A549 (cell line): Measurements from ENCODE around the gene EPN2. TPM values are rescaled to one million over a fixed set of nuclear protein-coding genes. Genes with fewer than 3 reads are reported as not detected.
A peak's percentile ranks its signal among the peaks of the same experiment; 100 is the strongest.

Experiments
- ATAC-seq, 2 experiments: fragments of 200-7000 bp in 1 of 2; fragments of >200 bp in 1 of 2; cut with Nextera tagmentation in 1 of 2; cut with Tn5 transposase in 1 of 2; 3 replicates each; pipeline versions ENCODE4 v1.8.0 to v1.9.1; 2018 to 2020; ENCODE audit warnings: mild to moderate bottlenecking in 1 of 2, moderate library complexity in 1 of 2
- CTCF ChIA-PET: fragments of 300-600 bp; sonication (Branson Sonifier 250); formaldehyde crosslinking; extraction: SDS; loops from one replicate; lab custom pipeline; 2021; ENCODE audit warnings: antibody characterized with exemption, inconsistent platforms; lab: Yijun Ruan, JAX
- POLR2A ChIA-PET: fragments of 350-600 bp; formaldehyde crosslinking; extraction: SDS; loops from one replicate; lab custom pipeline; 2021; ENCODE audit warnings: antibody characterized with exemption, inconsistent platforms; lab: Yijun Ruan, JAX
- DNase-seq, 2 experiments: peaks; one replicate each; pipeline versions ENCODE4 v3.0.0 to v3.0.0-alpha.2; 2011 to 2016; ENCODE audit warnings: low read depth in 1 of 2, low spot score in 1 of 2
- FAIRE-seq: peaks from 2 replicates; lab custom pipeline; 2011; peaks lifted over from hg19 to GRCh38; lab: Jason Lieb, UNC
- H3K27ac ChIP-seq, 2 experiments: fragments of >200 bp; sonication (Bioruptor Twin); formaldehyde crosslinking; 3 replicates each; pipeline ENCODE4 v1.5.1; 2016 to 2017
- H3K4me1 ChIP-seq: fragments of >200 bp; sonication (Bioruptor Twin); formaldehyde crosslinking; 3 replicates; pipeline ENCODE4 v1.6.1; 2016
- H3K4me2 ChIP-seq: fragments of >200 bp; sonication (Bioruptor Twin); formaldehyde crosslinking; 3 replicates; pipeline ENCODE4 v1.6.1; 2016
- H3K4me3 ChIP-seq: fragments of >200 bp; sonication (Bioruptor Twin); formaldehyde crosslinking; 3 replicates; pipeline ENCODE4 v1.5.1; 2016
- H3K9me3 ChIP-seq: fragments of >200 bp; sonication (Bioruptor Twin); formaldehyde crosslinking; 3 replicates; pipeline ENCODE4 v1.6.1; 2016
- BCL3 ChIP-seq: fragments of >200 bp; sonication (Bioruptor Twin); formaldehyde crosslinking; IDR thresholded peaks from 3 replicates; pipeline ENCODE4 v1.6.1; 2016
- BHLHE40 ChIP-seq: IDR thresholded peaks from 2 replicates; pipeline ENCODE4 v1.6.1; 2012; ENCODE audit warnings: low read depth, low read length, inconsistent platforms
- CBX2 ChIP-seq: fragments of 200-600 bp; sonication (generic); IDR thresholded peaks from 2 replicates; pipeline ENCODE4 v1.6.1; 2016; ENCODE audit warnings: low read depth, mild to moderate bottlenecking, borderline replicate concordance
- CHD4 ChIP-seq: fragments of 200-600 bp; sonication (generic); IDR thresholded peaks from 2 replicates; pipeline ENCODE4 v1.6.1; 2016; ENCODE audit warnings: antibody characterized with exemption, mild to moderate bottlenecking, borderline replicate concordance
- E2F6 ChIP-seq: IDR thresholded peaks from 2 replicates; pipeline ENCODE4 v1.6.1; 2012; ENCODE audit warnings: low read depth, borderline replicate concordance
- EHF ChIP-seq: fragments of 250-450 bp; sonication (Bioruptor Pico); IDR thresholded peaks from 2 replicates; pipeline ENCODE4 v1.5.0; 2020; ENCODE audit warnings: mild to moderate bottlenecking
- ESRRA ChIP-seq: fragments of 150-350 bp; IDR thresholded peaks from 2 replicates; pipeline ENCODE4 v1.6.1; 2014; ENCODE audit warnings: mild to moderate bottlenecking, low read length, borderline replicate concordance
- FOSL2 ChIP-seq, 2 experiments: fragments of 450-650 bp in 1 of 2; fragments of >200 bp in 1 of 2; sonication (Bioruptor Twin) in 1 of 2; formaldehyde crosslinking; IDR thresholded peaks; 2 replicates each; pipeline versions ENCODE4 v1.5.0 to v1.6.1; 2016 to 2020; ENCODE audit warnings: mild to moderate bottlenecking in 1 of 2, moderate library complexity in 1 of 2
- FOXS1 ChIP-seq: fragments of 250-450 bp; sonication (Bioruptor Pico); IDR thresholded peaks from 2 replicates; pipeline ENCODE4 v1.5.0; 2020; ENCODE audit warnings: mild to moderate bottlenecking, moderate library complexity
- GATA3 ChIP-seq: IDR thresholded peaks from 2 replicates; pipeline ENCODE4 v1.6.1; 2012; ENCODE audit warnings: borderline replicate concordance
- HES2 ChIP-seq: fragments of >200 bp; sonication (Bioruptor Twin); formaldehyde crosslinking; IDR thresholded peaks from 2 replicates; pipeline ENCODE4 v1.6.1; 2016
- JUN ChIP-seq, 2 experiments: fragments of >200 bp; sonication (Bioruptor Twin); formaldehyde crosslinking; IDR thresholded peaks; 2 replicates in 1 of 2; 3 replicates in 1 of 2; pipeline ENCODE4 v1.6.1; 2016 to 2017
- KDM1A ChIP-seq: fragments of 200-600 bp; sonication (generic); IDR thresholded peaks from 2 replicates; pipeline ENCODE4 v1.6.1; 2016; ENCODE audit warnings: low read depth, mild to moderate bottlenecking
- MAFK ChIP-seq: fragments of 450-650 bp; IDR thresholded peaks from 2 replicates; pipeline ENCODE4 v1.6.1; 2014; ENCODE audit not compliant: partially characterized antibody
- MYC ChIP-seq: IDR thresholded peaks from 2 replicates; pipeline ENCODE4 v1.6.1; 2012; ENCODE audit warnings: mild to moderate bottlenecking, inconsistent platforms, low read length, improper control_type of control experiment, borderline replicate concordance
- NR3C1 ChIP-seq: fragments of >200 bp; sonication (Bioruptor Twin); formaldehyde crosslinking; IDR thresholded peaks from 3 replicates; pipeline ENCODE4 v1.6.1; 2017
- POLR2A ChIP-seq: IDR thresholded peaks from 2 replicates; pipeline ENCODE4 v1.6.1; 2012; ENCODE audit warnings: mild to moderate bottlenecking, low read length
- POLR2AphosphoS2 ChIP-seq: conservative IDR thresholded peaks from 2 replicates; pipeline ENCODE4 v1.6.1; 2012; ENCODE audit warnings: low read length, improper control_type of control experiment, inconsistent platforms
- RAD21 ChIP-seq, 2 experiments: fragments of >200 bp in 1 of 2; sonication (Bioruptor Twin) in 1 of 2; formaldehyde crosslinking in 1 of 2; IDR thresholded peaks in 1 of 2; conservative IDR thresholded peaks in 1 of 2; 2 replicates in 1 of 2; 3 replicates in 1 of 2; pipeline ENCODE4 v1.6.1; 2012 to 2018; ENCODE audit warnings: inconsistent platforms in 1 of 2
- RARB ChIP-seq: fragments of 250-450 bp; sonication (Bioruptor Pico); IDR thresholded peaks from 2 replicates; pipeline ENCODE4 v1.8.0; 2021; ENCODE audit warnings: mild to moderate bottlenecking, moderate library complexity
- RCOR1 ChIP-seq: fragments of 150-350 bp; IDR thresholded peaks from 2 replicates; pipeline ENCODE4 v1.6.1; 2014; ENCODE audit warnings: antibody characterized with exemption, low read length, low read depth
- REST ChIP-seq: fragments of 200-600 bp; sonication (generic); IDR thresholded peaks from 2 replicates; pipeline ENCODE4 v1.6.1; 2016; ENCODE audit warnings: antibody characterized with exemption, mild to moderate bottlenecking, moderate library complexity
- RNF2 ChIP-seq: fragments of 200-600 bp; sonication (generic); IDR thresholded peaks from 2 replicates; pipeline ENCODE4 v1.6.1; 2016; ENCODE audit warnings: low read depth, mild to moderate bottlenecking, antibody characterized with exemption, moderate library complexity, borderline replicate concordance
- SMC3 ChIP-seq: fragments of >200 bp; sonication (Bioruptor Twin); formaldehyde crosslinking; IDR thresholded peaks from 3 replicates; pipeline ENCODE4 v1.6.1; 2018; ENCODE audit warnings: inconsistent platforms
- TFCP2L1 ChIP-seq: fragments of 250-450 bp; sonication (Bioruptor Pico); IDR thresholded peaks from 2 replicates; pipeline ENCODE4 v1.5.0; 2021; ENCODE audit warnings: mild to moderate bottlenecking
- TP53 ChIP-seq: fragments of 250-450 bp; sonication (Bioruptor Pico); IDR thresholded peaks from 2 replicates; pipeline ENCODE4 v1.5.0; 2021; ENCODE audit warnings: mild to moderate bottlenecking, moderate library complexity
- ZC3H11A ChIP-seq: fragments of 450-650 bp; IDR thresholded peaks from 2 replicates; pipeline ENCODE4 v1.6.1; 2014; ENCODE audit warnings: antibody characterized with exemption, mild to moderate bottlenecking
- ZNF302 ChIP-seq: fragments of 250-450 bp; sonication (Bioruptor Pico); IDR thresholded peaks from 2 replicates; pipeline ENCODE4 v1.9.0; 2021; ENCODE audit warnings: inconsistent platforms, mild to moderate bottlenecking, moderate library complexity
- WGBS: methylation state at CpG from one replicate; pipeline ENCODE4 v1.1.6; 2017; ENCODE audit errors: missing lambda C conversion rate; 5-methylcytosine and 5-hydroxymethylcytosine counted together
- polyA plus RNA-seq, 4 experiments: library from polyadenylated mRNA; depleted of rRNA in 3 of 4; stranded (reverse); fragments of >200 nt; fragmentation: RNase III in 1 of 4; extraction: RNeasy Plus Mini Kit Qiagen cat#74134 plus additional on column Dnase treatment in 1 of 4; gene quantifications; 2 replicates in 3 of 4; 3 replicates in 1 of 4; pipeline ENCODE4 v1.2.3, GENCODE V29; 2011 to 2017
- TF ChIP-seq, protein P1 (sequence below): IDR thresholded peaks from 2 replicates; pipeline ENCODE4 v1.6.1; 2012
- TF ChIP-seq, protein P2 (sequence below): fragments of 150-350 bp; IDR thresholded peaks from 2 replicates; pipeline ENCODE4 v1.6.1; 2014; ENCODE audit warnings: low read depth, mild to moderate bottlenecking, low read length

The EPN2 gene
- polyA plus RNA-seq, 2 of the 4 experiments (the other 2 are of a cell fraction) = 32.1 to 33.8 TPM

GRCh38 chr17:19244781-19245180, 7.6 kb downstream of the EPN2 start:
- 73% methylated on average over 3 of the region's 3 CpGs for WGBS
- ATAC-seq = no peak
- POLR2A ChIA-PET = no interaction called here
- Histone ChIP-seq H3K4me1 (peaks cover 13% of the 10 kb centered on the region; the same call in 1 of the 3 replicates), H3K9me3 (no peaks in the 10 kb centered on the region), H3K4me2 (no peak overlapping the region), H3K27ac (no peak overlapping the region), H3K4me3 (no peak overlapping the region)
- no peak for DNase-seq
- no peak for FAIRE-seq
- CTCF ChIA-PET = interaction anchor here (2.0 kb wide), 1 partner anchor 10 kb away, joined by 6 read pairs; no protein-coding TSS in a partner anchor
- TF ChIP-seq ZC3H11A (no peak), EHF (CRISPR knock-in tag) (no peak), MAFK (no peak), TFCP2L1 (CRISPR knock-in tag) (no peak), FOXS1 (CRISPR knock-in tag) (no peak), TP53 (CRISPR knock-in tag) (no peak), ZNF302 (CRISPR knock-in tag) (no peak), E2F6 (no peak), ESRRA (no peak), BCL3 (no peak), KDM1A (no peak), RAD21 (conservative IDR thresholded peaks at IDR 0.05 in 1 of 2, IDR thresholded peaks at IDR 0.05 in 1 of 2) (no peak), SMC3 (no peak), RCOR1 (no peak), FOSL2 (IDR thresholded peaks at IDR 0.05) (no peak), FOSL2 (CRISPR knock-in tag; IDR thresholded peaks at IDR 0.05) (no peak), CBX2 (no peak), POLR2A (no peak)
- TF ChIP-seq, protein P1, sequence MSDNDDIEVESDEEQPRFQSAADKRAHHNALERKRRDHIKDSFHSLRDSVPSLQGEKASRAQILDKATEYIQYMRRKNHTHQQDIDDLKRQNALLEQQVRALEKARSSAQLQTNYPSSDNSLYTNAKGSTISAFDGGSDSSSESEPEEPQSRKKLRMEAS = no peak
- TF ChIP-seq, protein P2, sequence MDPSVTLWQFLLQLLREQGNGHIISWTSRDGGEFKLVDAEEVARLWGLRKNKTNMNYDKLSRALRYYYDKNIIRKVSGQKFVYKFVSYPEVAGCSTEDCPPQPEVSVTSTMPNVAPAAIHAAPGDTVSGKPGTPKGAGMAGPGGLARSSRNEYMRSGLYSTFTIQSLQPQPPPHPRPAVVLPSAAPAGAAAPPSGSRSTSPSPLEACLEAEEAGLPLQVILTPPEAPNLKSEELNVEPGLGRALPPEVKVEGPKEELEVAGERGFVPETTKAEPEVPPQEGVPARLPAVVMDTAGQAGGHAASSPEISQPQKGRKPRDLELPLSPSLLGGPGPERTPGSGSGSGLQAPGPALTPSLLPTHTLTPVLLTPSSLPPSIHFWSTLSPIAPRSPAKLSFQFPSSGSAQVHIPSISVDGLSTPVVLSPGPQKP = no peak

DNA sequence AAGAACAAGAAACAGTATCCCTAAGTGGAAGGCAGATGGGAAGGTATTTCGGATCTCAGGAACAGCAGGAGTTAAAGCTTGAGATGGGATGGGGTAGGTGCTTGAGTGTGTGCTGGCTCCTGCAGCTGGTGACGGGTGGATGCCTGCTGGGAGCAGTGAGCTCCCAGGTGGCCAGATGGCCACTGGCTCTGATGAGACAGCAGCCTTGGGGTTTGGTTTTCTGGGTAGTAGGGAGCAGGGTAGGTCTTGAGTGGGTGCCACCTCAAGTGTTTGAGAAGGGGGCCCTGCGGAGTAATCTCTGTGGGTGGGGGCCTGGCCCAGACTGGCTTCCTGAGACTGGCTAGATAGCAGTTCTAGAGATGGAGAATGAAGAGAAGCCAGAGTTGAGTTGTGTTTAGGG, 10.3 kb downstream of the EPN2 start:
- no peak for FAIRE-seq
- no peak for DNase-seq
- H3K4me3 ChIP-seq = no peak overlapping the region
- H3K9me3 ChIP-seq = no peaks in the 10 kb centered on the region
- no peak overlapping the region for H3K4me2 ChIP-seq
- 91% methylated on average over 3 of the region's 3 CpGs for WGBS
- ATAC-seq = peak in 1 of 2 experiments; percentile 14; a peak in 2 of 6 replicates
- ChIA-PET CTCF (interaction anchor here (0.6 to 4.0 kb wide), 12 partner anchors 8 to 325 kb away, joined by 3 to 21 read pairs (median 5); partner anchors contain the start of genes B9D1 and EPN2), POLR2A (no interaction called here)
- H3K27ac ChIP-seq = peak overlapping the region in 1 of 2 experiments; percentile 25; a peak in 1 of 6 replicates
- H3K4me1 ChIP-seq = peaks cover 13% of the 10 kb centered on the region; the same call in 1 of the 3 replicates
- no peak for TF ChIP-seq CHD4
- TF ChIP-seq REST = no peak
- no peak for TF ChIP-seq POLR2AphosphoS2
- no peak for TF ChIP-seq MYC
- no peak for TF ChIP-seq JUN (IDR thresholded peaks at IDR 0.05)
- TF ChIP-seq BHLHE40 = no peak
- no peak for TF ChIP-seq MAFK
- TF ChIP-seq, protein P2 = no peak
- no peak for TF ChIP-seq EHF (CRISPR knock-in tag)
- TF ChIP-seq GATA3 = no peak
- no peak for TF ChIP-seq RNF2
- TF ChIP-seq NR3C1 = no peak
- no peak for TF ChIP-seq TFCP2L1 (CRISPR knock-in tag)
- no peak for TF ChIP-seq RARB (CRISPR knock-in tag)
- no peak for TF ChIP-seq FOSL2 (IDR thresholded peaks at IDR 0.05)
- no peak for TF ChIP-seq FOSL2 (CRISPR knock-in tag; IDR thresholded peaks at IDR 0.05)
- TF ChIP-seq HES2 = no peak
